HCT116 (cell line): ENCODE data around the gene EHMT1. TPM values are rescaled to one million over a fixed set of nuclear protein-coding genes. Genes with fewer than 3 reads are reported as not detected.
A peak's percentile ranks its signal among the peaks of the same experiment; 100 is the strongest.

Experiments used
- ATAC-seq: fragments of 200-7000 bp; cut with Tn5 transposase; 2 replicates; pipeline ENCODE4 v1.9.1; 2020; ENCODE audit warnings: mild to moderate bottlenecking, moderate library complexity
- BruUV-seq: library from RNA; stranded (reverse); fragments of 400-500 nt; replicated peaks from 2 replicates; lab custom pipeline; 2021; lab: Mats Ljungman, UMichigan
- CTCF ChIA-PET: fragments of 300-600 bp; sonication (Branson Sonifier 250); formaldehyde crosslinking; loops from one replicate; lab custom pipeline; 2021; ENCODE audit warnings: antibody characterized with exemption; lab: Charles Lee
- POLR2A ChIA-PET: fragments of 300-600, 350-600 bp; sonication (Branson Sonifier 250); formaldehyde crosslinking; loops from one replicate; lab custom pipeline; 2021; ENCODE audit warnings: antibody characterized with exemption; lab: Charles Lee
- RAD21 ChIA-PET, 2 experiments: fragments of 300-600 bp; sonication (Branson Sonifier 250); formaldehyde crosslinking; loops; one replicate each; lab custom pipeline; 2023; ENCODE audit warnings: low total read pairs in 2 of 2; ENCODE audit not compliant: uncharacterized antibody in 2 of 2, unreplicated experiment in 2 of 2, low non-redundant PET in 1 of 2; lab: Charles Lee
- DNase-seq: peaks from one replicate; pipeline ENCODE4 v3.0.0-alpha.2; 2010; ENCODE audit warnings: low read depth, low spot score
- H2AFZ ChIP-seq: fragments of 200-600 bp; shearing (Covaris generic), sonication (generic); 2 replicates; pipeline ENCODE4 v1.6.1; 2017; ENCODE audit warnings: low read depth, mixed run types, mixed read lengths, antibody characterized with exemption, low read length; ENCODE audit not compliant: poor library complexity, severe bottlenecking
- H3K27ac ChIP-seq: 2 replicates; pipeline ENCODE4 v1.5.1; 2012; ENCODE audit warnings: low read depth, low read length
- H3K27me3 ChIP-seq: fragments of 200-600 bp; sonication (generic); 2 replicates; pipeline ENCODE4 v1.6.1; 2016; ENCODE audit warnings: mixed run types, low read length, mixed read lengths; ENCODE audit not compliant: insufficient read depth
- H3K36me3 ChIP-seq, 2 experiments: fragments of 200-500 bp in 1 of 2; fragments of 200-600 bp in 1 of 2; sonication (Bioruptor generic) in 1 of 2; sonication (generic) in 1 of 2; 2 replicates each; pipeline versions ENCODE4 v1.5.1 to v1.6.1; 2014 to 2016; ENCODE audit warnings: low read length in 2 of 2, inconsistent platforms in 1 of 2, mixed read lengths in 1 of 2, mixed run types in 1 of 2; ENCODE audit not compliant: insufficient read depth in 2 of 2, control insufficient read depth in 1 of 2
- H3K4me1 ChIP-seq, 2 experiments: fragments of 200-600 bp in 1 of 2; sonication (generic) in 1 of 2; 2 replicates each; pipeline versions ENCODE4 v1.5.1 to v1.6.1; 2012 to 2017; ENCODE audit warnings: low read length in 2 of 2, inconsistent platforms in 1 of 2, mild to moderate bottlenecking in 1 of 2, mixed read lengths in 1 of 2, mixed run types in 1 of 2, moderate library complexity in 1 of 2; ENCODE audit not compliant: insufficient read depth in 2 of 2, control insufficient read depth in 1 of 2
- H3K4me2 ChIP-seq: fragments of 200-600 bp; sonication (generic); 2 replicates; pipeline ENCODE4 v1.6.1; 2017; ENCODE audit warnings: mixed run types, low read length, mixed read lengths
- H3K4me3 ChIP-seq, 2 experiments: fragments of 200-600 bp in 1 of 2; sonication (generic) in 1 of 2; replicated peaks in 1 of 2; 2 replicates each; pipeline ENCODE4 v1.5.1; 2011 to 2016; ENCODE audit warnings: low read length in 2 of 2, control low read depth in 1 of 2, low read depth in 1 of 2, mild to moderate bottlenecking in 1 of 2, mixed read lengths in 1 of 2, mixed run types in 1 of 2
- H3K79me2 ChIP-seq: fragments of 200-600 bp; sonication (generic); 2 replicates; pipeline ENCODE4 v1.6.1; 2017; ENCODE audit warnings: mild to moderate bottlenecking, mixed run types, low read length, moderate library complexity, mixed read lengths; ENCODE audit not compliant: insufficient read depth
- H3K9ac ChIP-seq: fragments of 200-600 bp; sonication (generic); 2 replicates; pipeline ENCODE4 v1.6.1; 2016; ENCODE audit warnings: low read length, mixed read lengths
- H3K9me2 ChIP-seq: fragments of 200-600 bp; sonication (generic), shearing (Covaris generic); 2 replicates; pipeline ENCODE4 v1.6.1; 2017; ENCODE audit warnings: mixed run types, mild to moderate bottlenecking, moderate library complexity; ENCODE audit not compliant: insufficient read depth
- H3K9me3 ChIP-seq, 2 experiments: fragments of 200-500 bp in 1 of 2; fragments of 200-600 bp in 1 of 2; sonication (Bioruptor generic) in 1 of 2; sonication (generic) in 1 of 2; 2 replicates each; pipeline ENCODE4 v1.6.1; 2014 to 2017; ENCODE audit warnings: low read length in 2 of 2, mixed read lengths in 2 of 2, inconsistent platforms in 1 of 2, low read depth in 1 of 2, mild to moderate bottlenecking in 1 of 2, mixed run types in 1 of 2, moderate library complexity in 1 of 2; ENCODE audit not compliant: control insufficient read depth in 1 of 2, insufficient read depth in 1 of 2
- H4K20me1 ChIP-seq: fragments of 200-600 bp; sonication (generic), shearing (Covaris generic); 2 replicates; pipeline ENCODE4 v1.6.1; 2017; ENCODE audit warnings: mixed run types, mild to moderate bottlenecking, moderate library complexity; ENCODE audit not compliant: insufficient read depth
- CBX3 ChIP-seq: IDR thresholded peaks from 2 replicates; pipeline ENCODE4 v1.6.1; 2012; ENCODE audit warnings: low read depth
- EZH2 ChIP-seq: fragments of 200-600 bp; sonication (generic); IDR thresholded peaks from 2 replicates; pipeline ENCODE4 v1.6.1; 2017; ENCODE audit warnings: antibody characterized with exemption, mixed run types
- TCF7L2 ChIP-seq: IDR thresholded peaks from 2 replicates; pipeline ENCODE4 v1.7.0; 2011; ENCODE audit warnings: borderline replicate concordance, inconsistent platforms; ENCODE audit not compliant: insufficient read depth, insufficient read length; ENCODE audit errors: extremely low read depth
- ZNF274 ChIP-seq: fragments of 200-500 bp; sonication (Bioruptor generic); IDR thresholded peaks from 2 replicates; pipeline ENCODE4 v1.6.1; 2014; ENCODE audit warnings: mild to moderate bottlenecking, low read depth, low read length, inconsistent platforms
- intact Hi-C: fragments of 100-400 bp; cut with micrococcal nuclease; formaldehyde crosslinking; loops from 2 replicates; pipeline ENCODE4 v1.10.0; 2022
- total RNA-seq: library from RNA; stranded (reverse); gene quantifications from one replicate; pipeline ENCODE4 v1.2.1, GENCODE V29; 2021; ENCODE audit not compliant: unreplicated experiment
- TF ChIP-seq, protein P1 (sequence below): IDR thresholded peaks from 2 replicates; pipeline ENCODE4 v1.6.1; 2011; ENCODE audit warnings: mild to moderate bottlenecking, low read length, moderate library complexity; ENCODE audit not compliant: insufficient replicate concordance; ENCODE audit errors: extremely low read depth

The EHMT1 gene
- total RNA-seq, 1 experiment from 2014 or later: 86.1 TPM

DNA sequence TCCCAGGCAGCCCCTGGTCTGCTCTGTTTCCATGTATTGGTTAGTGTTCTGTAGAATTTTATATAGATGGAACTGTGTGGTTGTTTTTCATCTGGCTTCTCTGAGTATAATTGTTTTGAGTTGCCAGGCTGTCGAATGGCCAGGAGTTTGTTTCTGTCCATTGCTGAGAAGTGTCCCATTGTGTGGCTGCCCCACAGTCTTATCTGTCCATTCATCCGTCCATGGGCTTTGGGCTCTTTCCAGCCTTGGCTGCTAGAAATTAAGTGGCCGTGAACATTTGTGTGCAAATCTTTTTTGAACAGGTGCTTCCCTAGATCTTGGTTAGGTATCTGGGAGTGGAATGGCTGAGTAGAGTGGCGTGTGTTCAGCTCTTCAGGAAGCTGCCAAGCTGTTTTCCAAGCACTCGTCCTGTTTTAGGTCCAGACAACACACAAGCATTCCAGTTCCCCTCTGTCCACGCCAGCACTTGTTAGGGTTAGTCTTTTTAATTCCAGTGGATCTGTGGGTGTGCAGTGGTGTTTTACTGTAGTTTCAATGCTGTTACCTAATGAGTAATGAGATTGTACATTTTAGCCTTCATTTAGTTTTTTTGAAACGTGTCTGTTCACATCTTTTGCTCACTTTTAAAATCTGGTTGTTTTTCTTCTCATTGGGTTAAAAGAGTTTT is 136.6 kb downstream of the EHMT1 start:
- no TSS peak for BruUV-seq
- no peaks in the 10 kb centered on the region for H3K27me3 ChIP-seq
- H3K79me2 ChIP-seq: peaks cover 13% of the 10 kb centered on the region
- H3K9ac ChIP-seq: no peak overlapping the region
- intact Hi-C loops: no loop called here
- RAD21 ChIA-PET: interaction anchor here in 1 of 2 experiments (0.7 kb wide), 1 partner anchor 254 kb away, joined by 5 read pairs; no protein-coding TSS in a partner anchor
- POLR2A ChIA-PET: no interaction called here
- ATAC-seq (no peak), DNase-seq (no peak)
- peak; percentile 23; the same call in 1 of the 2 replicates for TF ChIP-seq CBX3
- no peak for TF ChIP-seq ZNF274
- no peak overlapping the region for H2AFZ ChIP-seq
- H3K36me3 ChIP-seq: peaks cover 13 to 22% of the 10 kb centered on the region in 2 experiments; a peak in 3 of 4 replicates
- CTCF ChIA-PET: no interaction called here
- H3K4me1 ChIP-seq: peaks cover 9 to 18% of the 10 kb centered on the region in 2 experiments; a peak in 3 of 4 replicates
- H3K9me2 ChIP-seq: no peaks in the 10 kb centered on the region
- H3K9me3 ChIP-seq: no peaks in the 10 kb centered on the region; a peak in 1 of 4 replicates
- H3K4me2 ChIP-seq: no peak overlapping the region
- H3K4me3 ChIP-seq: no peak overlapping the region
- H4K20me1 ChIP-seq: no peaks in the 10 kb centered on the region
- no peak overlapping the region for H3K27ac ChIP-seq

DNA sequence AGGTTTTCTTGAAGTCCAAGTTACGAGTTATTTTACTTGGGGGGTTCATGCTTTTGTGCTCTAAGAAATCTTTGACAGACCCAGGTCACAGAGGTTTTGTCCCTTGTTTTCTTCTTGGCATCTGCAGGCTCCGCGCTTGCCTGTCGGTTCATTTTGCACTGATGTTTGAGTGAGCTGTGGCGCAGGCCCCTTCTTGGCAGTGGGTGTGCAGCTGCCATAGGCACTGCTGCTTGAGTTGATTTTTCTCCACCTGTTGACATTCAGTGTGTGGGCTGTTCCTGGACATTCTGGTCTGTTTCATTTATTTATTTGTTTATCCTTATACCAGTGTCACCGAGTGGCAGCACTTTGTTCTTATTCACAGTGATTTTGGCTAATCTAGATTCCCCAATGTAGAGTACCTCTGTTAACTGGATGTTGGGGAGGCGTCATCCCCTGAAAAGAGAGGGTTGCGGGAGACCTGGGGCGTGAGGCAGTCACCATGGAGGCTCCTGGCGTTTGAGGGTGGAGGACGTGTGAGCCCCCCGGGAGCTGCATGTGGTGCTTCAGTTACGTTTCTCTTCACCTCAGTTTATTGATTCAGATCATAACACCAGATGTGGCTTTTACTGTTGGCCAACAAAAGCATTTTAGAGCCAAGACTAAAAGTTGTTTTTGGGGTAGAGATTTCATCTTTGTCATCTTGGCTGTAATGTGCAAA is 137.4 kb downstream of the EHMT1 start:
- no peaks in the 10 kb centered on the region for H3K9me2 ChIP-seq
- H3K4me2 ChIP-seq: no peak overlapping the region
- no TSS peak for BruUV-seq
- H3K4me3 ChIP-seq: no peak overlapping the region
- TF ChIP-seq, protein P1, sequence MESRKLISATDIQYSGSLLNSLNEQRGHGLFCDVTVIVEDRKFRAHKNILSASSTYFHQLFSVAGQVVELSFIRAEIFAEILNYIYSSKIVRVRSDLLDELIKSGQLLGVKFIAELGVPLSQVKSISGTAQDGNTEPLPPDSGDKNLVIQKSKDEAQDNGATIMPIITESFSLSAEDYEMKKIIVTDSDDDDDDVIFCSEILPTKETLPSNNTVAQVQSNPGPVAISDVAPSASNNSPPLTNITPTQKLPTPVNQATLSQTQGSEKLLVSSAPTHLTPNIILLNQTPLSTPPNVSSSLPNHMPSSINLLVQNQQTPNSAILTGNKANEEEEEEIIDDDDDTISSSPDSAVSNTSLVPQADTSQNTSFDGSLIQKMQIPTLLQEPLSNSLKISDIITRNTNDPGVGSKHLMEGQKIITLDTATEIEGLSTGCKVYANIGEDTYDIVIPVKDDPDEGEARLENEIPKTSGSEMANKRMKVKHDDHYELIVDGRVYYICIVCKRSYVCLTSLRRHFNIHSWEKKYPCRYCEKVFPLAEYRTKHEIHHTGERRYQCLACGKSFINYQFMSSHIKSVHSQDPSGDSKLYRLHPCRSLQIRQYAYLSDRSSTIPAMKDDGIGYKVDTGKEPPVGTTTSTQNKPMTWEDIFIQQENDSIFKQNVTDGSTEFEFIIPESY: no peak
- TF ChIP-seq TCF7L2 (no peak), EZH2 (no peak)
- no peaks in the 10 kb centered on the region; a peak in 1 of 4 replicates for H3K9me3 ChIP-seq
- H4K20me1 ChIP-seq: no peaks in the 10 kb centered on the region
- ATAC-seq (no peak), DNase-seq (no peak)
- peaks cover 13 to 23% of the 10 kb centered on the region in 2 experiments; a peak in 3 of 4 replicates for H3K36me3 ChIP-seq
- no peak overlapping the region for H3K9ac ChIP-seq
- intact Hi-C loops: no loop called here
- H3K4me1 ChIP-seq: peaks cover 9 to 18% of the 10 kb centered on the region in 2 experiments; a peak in 3 of 4 replicates
- H3K79me2 ChIP-seq: peaks cover 8% of the 10 kb centered on the region
- ChIA-PET CTCF (no interaction called here), POLR2A (no interaction called here), RAD21 (no interaction called here)
- H3K27me3 ChIP-seq: no peaks in the 10 kb centered on the region
- no peak overlapping the region for H3K27ac ChIP-seq
- H2AFZ ChIP-seq: no peak overlapping the region
